GM10266 (cell line): ENCODE data around the gene MYO10.

ENCODE experiments used
- DNase-seq: peaks from one replicate; pipeline ENCODE4 v3.0.0; 2012; ENCODE audit errors: extremely low spot score
- CTCF ChIP-seq: IDR thresholded peaks from 2 replicates; pipeline ENCODE4 v1.5.1; 2012; ENCODE audit warnings: mild to moderate bottlenecking, low read depth; ENCODE audit not compliant: control insufficient read depth, insufficient read depth; ENCODE audit errors: missing control alignments

The MYO10 gene

DNA sequence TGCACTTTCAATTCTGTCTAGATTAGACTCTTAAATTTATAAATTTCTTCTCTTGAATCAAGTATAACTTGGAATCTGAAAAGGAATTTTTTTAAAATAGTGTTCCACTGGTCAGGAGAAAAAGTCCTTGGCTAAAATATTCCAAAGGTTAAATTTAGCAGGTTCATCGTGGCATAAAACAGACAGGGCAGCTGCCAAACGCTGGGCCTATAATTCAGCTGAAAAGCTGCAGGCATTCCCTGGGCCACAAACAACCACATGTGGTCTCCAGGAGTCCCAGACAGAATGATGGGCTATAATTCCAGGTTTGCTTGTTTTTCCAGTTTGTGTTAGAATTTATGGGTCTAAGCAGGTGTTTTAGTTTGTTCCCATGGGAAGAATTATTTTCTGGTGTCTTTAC is 248.2 kb downstream of the MYO10 start:
- no peak for TF ChIP-seq CTCF
- DNase-seq = no peak

- TF ChIP-seq CTCF = no peak
- no peak for DNase-seq
Measured at GRCh38 chr5:16685069-16685468, 251.0 kb downstream of the MYO10 start.

- no peak for DNase-seq
- no peak for TF ChIP-seq CTCF
Measured at GRCh38 chr5:16681876-16682275, 254.2 kb downstream of the MYO10 start.

GRCh38 chr5:16679863-16680262 is 256.2 kb downstream of the MYO10 start:
- TF ChIP-seq CTCF = no peak
- no peak for DNase-seq

- no peak for DNase-seq
- no peak for TF ChIP-seq CTCF
Measured at GRCh38 chr5:16679190-16679589, 256.9 kb downstream of the MYO10 start.

- no peak for DNase-seq
- TF ChIP-seq CTCF = no peak
Measured at GRCh38 chr5:16675806-16676205, 260.3 kb downstream of the MYO10 start.

DNA sequence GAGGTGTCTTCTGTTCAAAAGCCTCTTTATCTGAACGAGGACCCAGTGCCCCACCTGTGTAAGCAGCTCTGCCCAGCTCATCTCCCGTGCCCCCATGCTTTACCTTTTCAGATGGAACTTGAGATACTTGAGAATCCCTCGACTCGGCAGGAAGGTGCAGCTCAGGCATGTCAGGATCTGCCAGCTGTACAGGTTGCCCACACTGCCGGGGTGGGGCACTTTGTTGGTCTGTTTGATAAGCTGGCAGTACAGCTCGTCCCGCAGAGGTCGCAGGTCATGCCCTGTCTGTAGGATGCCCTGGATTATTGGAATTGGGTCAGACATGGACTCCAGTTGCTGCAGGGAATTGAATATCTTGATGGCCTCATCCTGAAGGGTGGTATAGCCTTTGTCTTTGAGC is 261.3 kb downstream of the MYO10 start:
- no peak for TF ChIP-seq CTCF
- DNase-seq = no peak
